ENCODE measurements around the gene ROPN1L. TPM values are rescaled to one million over a fixed set of nuclear protein-coding genes. Genes with fewer than 3 reads are reported as not detected.
"Not testable (repeated sequence)": the region's sequence is repeated elsewhere in the genome, so short reads cannot be mapped to it uniquely, and the experiment has no call there.

The ROPN1L gene
- total RNA-seq, 1 experiment from 2014 or later: not detected

- Histone ChIP-seq H3K9me3 (ENCODE audit: low read length) (no peaks in the 10 kb centered on the region), H3K4me3 (ENCODE audit: low read length) (peak overlapping the region; percentile 8; the same call in 1 of the 2 replicates), H3K36me3 (ENCODE audit: insufficient read depth, low read length) (no peaks in the 10 kb centered on the region), H3K9me2 (replicated peaks; ENCODE audit: insufficient read depth, low read length) (no peaks in the 10 kb centered on the region), H3K9ac (ENCODE audit: low read length) (peak overlapping the region; percentile 15; the same call in 1 of the 2 replicates), H3K27me3 (ENCODE audit: low read length) (no peaks in the 10 kb centered on the region), H4K20me1 (ENCODE audit: insufficient read depth, low read depth, low read length) (no peaks in the 10 kb centered on the region), H3K4me1 (ENCODE audit: low read length) (peaks cover 22% of the 10 kb centered on the region), H3K79me2 (ENCODE audit: low read length) (no peaks in the 10 kb centered on the region), H3K4me2 (ENCODE audit: low read depth, low read length, poor library complexity, severe bottlenecking) (peak overlapping the region; percentile 45), H3K27ac (ENCODE audit: low read length) (no peak overlapping the region), H2AFZ (ENCODE audit: low read length) (peak overlapping the region; percentile 3; the same call in 1 of the 2 replicates)
- peak; percentile 75 for DNase-seq
Measured at GRCh38 chr5:10489810-10490426, 48.2 kb downstream of the ROPN1L start.

GRCh38 chr5:10490927-10491672 lies 49.4 kb downstream of the ROPN1L start:
- no peaks in the 10 kb centered on the region for H3K27me3 ChIP-seq (ENCODE audit: low read length)
- no peak overlapping the region for H3K4me3 ChIP-seq (ENCODE audit: low read length)
- no peaks in the 10 kb centered on the region for H3K36me3 ChIP-seq (ENCODE audit: insufficient read depth, low read length)
- H3K4me2 ChIP-seq (ENCODE audit: low read depth, low read length, poor library complexity, severe bottlenecking): no peak overlapping the region
- H4K20me1 ChIP-seq (ENCODE audit: insufficient read depth, low read depth, low read length): no peaks in the 10 kb centered on the region
- H3K9me3 ChIP-seq (ENCODE audit: low read length): no peaks in the 10 kb centered on the region
- H3K9me2 ChIP-seq (replicated peaks; ENCODE audit: insufficient read depth, low read length): no peaks in the 10 kb centered on the region
- DNase-seq: no peak
- no peaks in the 10 kb centered on the region for H3K79me2 ChIP-seq (ENCODE audit: low read length)
- peaks cover 22% of the 10 kb centered on the region for H3K4me1 ChIP-seq (ENCODE audit: low read length)
- H2AFZ ChIP-seq (ENCODE audit: low read length): no peak overlapping the region
- H3K27ac ChIP-seq (ENCODE audit: low read length): no peak overlapping the region
- no peak overlapping the region for H3K9ac ChIP-seq (ENCODE audit: low read length)

GRCh38 chr5:10491673-10492026 lies 50.0 kb downstream of the ROPN1L start:
- no peaks in the 10 kb centered on the region for H3K36me3 ChIP-seq (ENCODE audit: insufficient read depth, low read length)
- no peak overlapping the region for H3K9ac ChIP-seq (ENCODE audit: low read length)
- no peaks in the 10 kb centered on the region for H3K9me2 ChIP-seq (replicated peaks; ENCODE audit: insufficient read depth, low read length)
- no peaks in the 10 kb centered on the region for H3K27me3 ChIP-seq (ENCODE audit: low read length)
- no peaks in the 10 kb centered on the region for H3K9me3 ChIP-seq (ENCODE audit: low read length)
- no peak for DNase-seq
- H3K27ac ChIP-seq (ENCODE audit: low read length): no peak overlapping the region
- H2AFZ ChIP-seq (ENCODE audit: low read length): no peak overlapping the region
- H3K4me2 ChIP-seq (ENCODE audit: low read depth, low read length, poor library complexity, severe bottlenecking): no peak overlapping the region
- peaks cover 22% of the 10 kb centered on the region for H3K4me1 ChIP-seq (ENCODE audit: low read length)
- no peak overlapping the region for H3K4me3 ChIP-seq (ENCODE audit: low read length)
- H3K79me2 ChIP-seq (ENCODE audit: low read length): no peaks in the 10 kb centered on the region
- H4K20me1 ChIP-seq (ENCODE audit: insufficient read depth, low read depth, low read length): no peaks in the 10 kb centered on the region

- Histone ChIP-seq H3K36me3 (ENCODE audit: insufficient read depth, low read length) (no peaks in the 10 kb centered on the region), H3K4me3 (ENCODE audit: low read length) (no peak overlapping the region), H2AFZ (ENCODE audit: low read length) (no peak overlapping the region), H3K9me2 (replicated peaks; ENCODE audit: insufficient read depth, low read length) (no peaks in the 10 kb centered on the region), H3K4me1 (ENCODE audit: low read length) (peaks cover 22% of the 10 kb centered on the region), H3K4me2 (ENCODE audit: low read depth, low read length, poor library complexity, severe bottlenecking) (no peak overlapping the region), H3K27ac (ENCODE audit: low read length) (no peak overlapping the region), H3K9me3 (ENCODE audit: low read length) (no peaks in the 10 kb centered on the region), H3K27me3 (ENCODE audit: low read length) (no peaks in the 10 kb centered on the region), H3K9ac (ENCODE audit: low read length) (no peak overlapping the region), H4K20me1 (ENCODE audit: insufficient read depth, low read depth, low read length) (no peaks in the 10 kb centered on the region), H3K79me2 (ENCODE audit: low read length) (no peaks in the 10 kb centered on the region)
- DNase-seq: no peak
Measured at GRCh38 chr5:10493884-10494283, 52.2 kb downstream of the ROPN1L start.

- H2AFZ ChIP-seq (ENCODE audit: low read length); H3K9ac ChIP-seq (ENCODE audit: low read length); H3K27me3 ChIP-seq (ENCODE audit: low read length); H3K36me3 ChIP-seq (ENCODE audit: insufficient read depth, low read length); H3K4me3 ChIP-seq (ENCODE audit: low read length); H3K9me3 ChIP-seq (ENCODE audit: low read length); DNase-seq; H3K4me2 ChIP-seq (ENCODE audit: low read depth, low read length, poor library complexity, severe bottlenecking); H3K9me2 ChIP-seq (replicated peaks; ENCODE audit: insufficient read depth, low read length); H4K20me1 ChIP-seq (ENCODE audit: insufficient read depth, low read depth, low read length); H3K27ac ChIP-seq (ENCODE audit: low read length); H3K79me2 ChIP-seq (ENCODE audit: low read length): not testable (repeated sequence)
- H3K4me1 ChIP-seq (ENCODE audit: low read length): peaks cover 16% of the 10 kb centered on the region
Measured at GRCh38 chr5:10494497-10494896, 52.8 kb downstream of the ROPN1L start.

GRCh38 chr5:10497554-10497953 lies 55.9 kb downstream of the ROPN1L start:
- Histone ChIP-seq H3K4me2 (ENCODE audit: low read depth, low read length, poor library complexity, severe bottlenecking) (no peak overlapping the region), H3K79me2 (ENCODE audit: low read length) (no peaks in the 10 kb centered on the region), H3K4me1 (ENCODE audit: low read length) (peaks cover 3% of the 10 kb centered on the region; the same call in 1 of the 2 replicates), H3K36me3 (ENCODE audit: insufficient read depth, low read length) (no peaks in the 10 kb centered on the region), H3K4me3 (ENCODE audit: low read length) (no peak overlapping the region), H3K9me2 (replicated peaks; ENCODE audit: insufficient read depth, low read length) (no peaks in the 10 kb centered on the region), H2AFZ (ENCODE audit: low read length) (no peak overlapping the region), H3K9me3 (ENCODE audit: low read length) (no peaks in the 10 kb centered on the region), H3K27ac (ENCODE audit: low read length) (no peak overlapping the region), H3K27me3 (ENCODE audit: low read length) (no peaks in the 10 kb centered on the region), H3K9ac (ENCODE audit: low read length) (no peak overlapping the region), H4K20me1 (ENCODE audit: insufficient read depth, low read depth, low read length) (no peaks in the 10 kb centered on the region)
- DNase-seq: no peak

- Histone ChIP-seq H2AFZ (ENCODE audit: low read length) (no peak overlapping the region), H3K4me2 (ENCODE audit: low read depth, low read length, poor library complexity, severe bottlenecking) (peak overlapping the region; percentile 21), H3K79me2 (ENCODE audit: low read length) (no peaks in the 10 kb centered on the region), H3K36me3 (ENCODE audit: insufficient read depth, low read length) (no peaks in the 10 kb centered on the region), H4K20me1 (ENCODE audit: insufficient read depth, low read depth, low read length) (no peaks in the 10 kb centered on the region), H3K4me1 (ENCODE audit: low read length) (peaks cover 3% of the 10 kb centered on the region; the same call in 1 of the 2 replicates), H3K9ac (ENCODE audit: low read length) (no peak overlapping the region), H3K27ac (ENCODE audit: low read length) (no peak overlapping the region), H3K4me3 (ENCODE audit: low read length) (no peak overlapping the region), H3K9me2 (replicated peaks; ENCODE audit: insufficient read depth, low read length) (no peaks in the 10 kb centered on the region), H3K27me3 (ENCODE audit: low read length) (no peaks in the 10 kb centered on the region), H3K9me3 (ENCODE audit: low read length) (no peaks in the 10 kb centered on the region)
- peak; percentile 53 for DNase-seq
Measured at GRCh38 chr5:10498350-10498749, 56.7 kb downstream of the ROPN1L start.

- no peak overlapping the region for H3K27ac ChIP-seq (ENCODE audit: low read length)
- H3K27me3 ChIP-seq (ENCODE audit: low read length): no peaks in the 10 kb centered on the region
- no peak overlapping the region for H3K4me3 ChIP-seq (ENCODE audit: low read length)
- H2AFZ ChIP-seq (ENCODE audit: low read length): no peak overlapping the region
- H4K20me1 ChIP-seq (ENCODE audit: insufficient read depth, low read depth, low read length): no peaks in the 10 kb centered on the region
- no peaks in the 10 kb centered on the region for H3K79me2 ChIP-seq (ENCODE audit: low read length)
- H3K36me3 ChIP-seq (ENCODE audit: insufficient read depth, low read length): no peaks in the 10 kb centered on the region
- no peak overlapping the region for H3K9ac ChIP-seq (ENCODE audit: low read length)
- no peaks in the 10 kb centered on the region for H3K9me3 ChIP-seq (ENCODE audit: low read length)
- no peak overlapping the region for H3K4me2 ChIP-seq (ENCODE audit: low read depth, low read length, poor library complexity, severe bottlenecking)
- no peak for DNase-seq
- H3K9me2 ChIP-seq (replicated peaks; ENCODE audit: insufficient read depth, low read length): no peaks in the 10 kb centered on the region
- peaks cover 3% of the 10 kb centered on the region for H3K4me1 ChIP-seq (ENCODE audit: low read length)
Measured at GRCh38 chr5:10499066-10499465, 57.4 kb downstream of the ROPN1L start.
